SJCRH30 (cell line): ENCODE data around the gene GLP2R. TPM values are rescaled to one million over a fixed set of nuclear protein-coding genes. Genes with fewer than 3 reads are reported as not detected.
"Not testable (repeated sequence)": the region's sequence is repeated elsewhere in the genome, so short reads cannot be mapped to it uniquely, and the experiment has no call there.

Experiments used
- DNase-seq, 2 experiments: peaks; one replicate each; pipeline ENCODE4 v3.0.0-alpha.2; 2015 to 2020
- H3K27ac ChIP-seq: fragments of 250-450 bp; sonication (Bioruptor Pico); 2 replicates; pipeline ENCODE4 v1.5.1; 2020; ENCODE audit warnings: mild to moderate bottlenecking, moderate library complexity
- H3K27me3 ChIP-seq: fragments of 250-450 bp; sonication (Bioruptor Pico); 2 replicates; pipeline ENCODE4 v1.5.1; 2020; ENCODE audit warnings: mild to moderate bottlenecking, moderate library complexity
- H3K36me3 ChIP-seq: fragments of 250-450 bp; sonication (Bioruptor Pico); 2 replicates; pipeline ENCODE4 v1.5.1; 2020; ENCODE audit warnings: mild to moderate bottlenecking, moderate library complexity
- H3K4me1 ChIP-seq: fragments of 250-450 bp; sonication (Bioruptor Pico); 2 replicates; pipeline ENCODE4 v1.5.1; 2020; ENCODE audit warnings: mild to moderate bottlenecking, moderate library complexity
- H3K4me3 ChIP-seq: fragments of 250-450 bp; sonication (Bioruptor Pico); 2 replicates; pipeline ENCODE4 v1.5.1; 2020; ENCODE audit warnings: mild to moderate bottlenecking, moderate library complexity
- H3K9me3 ChIP-seq: fragments of 250-450 bp; sonication (Bioruptor Pico); replicated peaks from 2 replicates; pipeline ENCODE4 v1.5.1; 2020; ENCODE audit warnings: mild to moderate bottlenecking, moderate library complexity
- total RNA-seq: library from RNA; depleted of rRNA; stranded (reverse); fragments of >200 nt; shearing (Covaris generic); gene quantifications from 2 replicates; pipeline ENCODE4 v1.2.3, GENCODE V29; 2014

The GLP2R gene
- total RNA-seq, 1 experiment from 2014 or later, result not detected

- Histone ChIP-seq H3K27me3 (no peaks in the 10 kb centered on the region), H3K4me3 (no peak overlapping the region), H3K36me3 (no peaks in the 10 kb centered on the region), H3K9me3 (no peaks in the 10 kb centered on the region), H3K4me1 (no peaks in the 10 kb centered on the region), H3K27ac (no peak overlapping the region)
- DNase-seq, result peak in 1 of 2 experiments; percentile 2
Measured at GRCh38 chr17:9907883-9908648, 82.3 kb downstream of the GLP2R start.

- Histone ChIP-seq H3K27ac (no peak overlapping the region), H3K27me3 (no peaks in the 10 kb centered on the region), H3K4me3 (no peak overlapping the region), H3K9me3 (no peaks in the 10 kb centered on the region), H3K36me3 (no peaks in the 10 kb centered on the region), H3K4me1 (no peaks in the 10 kb centered on the region)
- no peak for DNase-seq
Measured at GRCh38 chr17:9908649-9909042, 82.9 kb downstream of the GLP2R start.

GRCh38 chr17:9911089-9911488 is 85.4 kb downstream of the GLP2R start:
- H3K27me3 ChIP-seq, result no peaks in the 10 kb centered on the region
- no peaks in the 10 kb centered on the region for H3K36me3 ChIP-seq
- no peak for DNase-seq
- no peaks in the 10 kb centered on the region for H3K4me1 ChIP-seq
- H3K27ac ChIP-seq, result no peak overlapping the region
- no peak overlapping the region for H3K4me3 ChIP-seq
- H3K9me3 ChIP-seq, result no peaks in the 10 kb centered on the region

GRCh38 chr17:9912121-9913099 is 86.7 kb downstream of the GLP2R start:
- Histone ChIP-seq H3K4me1 (no peaks in the 10 kb centered on the region), H3K27me3 (no peaks in the 10 kb centered on the region), H3K4me3 (no peak overlapping the region), H3K27ac (no peak overlapping the region), H3K9me3 (no peaks in the 10 kb centered on the region), H3K36me3 (no peaks in the 10 kb centered on the region)
- DNase-seq, result no peak

- no peak overlapping the region for H3K27ac ChIP-seq
- no peaks in the 10 kb centered on the region for H3K9me3 ChIP-seq
- no peaks in the 10 kb centered on the region for H3K4me1 ChIP-seq
- H3K27me3 ChIP-seq, result no peaks in the 10 kb centered on the region
- no peak overlapping the region for H3K4me3 ChIP-seq
- H3K36me3 ChIP-seq, result no peaks in the 10 kb centered on the region
- no peak for DNase-seq
Measured at GRCh38 chr17:9913476-9913875, 87.8 kb downstream of the GLP2R start.

GRCh38 chr17:9916108-9916507 is 90.4 kb downstream of the GLP2R start:
- no peak for DNase-seq
- Histone ChIP-seq H3K4me1 (no peaks in the 10 kb centered on the region), H3K9me3 (no peaks in the 10 kb centered on the region), H3K27ac (no peak overlapping the region), H3K27me3 (no peaks in the 10 kb centered on the region), H3K36me3 (no peaks in the 10 kb centered on the region), H3K4me3 (no peak overlapping the region)

- Histone ChIP-seq H3K27ac (no peak overlapping the region), H3K36me3 (no peaks in the 10 kb centered on the region), H3K4me1 (no peaks in the 10 kb centered on the region), H3K4me3 (no peak overlapping the region), H3K27me3 (no peaks in the 10 kb centered on the region), H3K9me3 (no peaks in the 10 kb centered on the region)
- DNase-seq, result no peak
Measured at GRCh38 chr17:9917131-9917530, 91.4 kb downstream of the GLP2R start.

- H3K4me3 ChIP-seq, result no peak overlapping the region
- no peaks in the 10 kb centered on the region for H3K36me3 ChIP-seq
- DNase-seq, result no peak
- no peaks in the 10 kb centered on the region for H3K9me3 ChIP-seq
- no peaks in the 10 kb centered on the region for H3K27me3 ChIP-seq
- no peak overlapping the region for H3K27ac ChIP-seq
- no peaks in the 10 kb centered on the region for H3K4me1 ChIP-seq
Measured at GRCh38 chr17:9917801-9918200, 92.1 kb downstream of the GLP2R start.

- Histone ChIP-seq H3K4me3 (no peak overlapping the region), H3K9me3 (no peaks in the 10 kb centered on the region), H3K4me1 (no peaks in the 10 kb centered on the region), H3K27me3 (no peaks in the 10 kb centered on the region), H3K36me3 (no peaks in the 10 kb centered on the region), H3K27ac (no peak overlapping the region)
- no peak for DNase-seq
Measured at GRCh38 chr17:9918352-9918751, 92.6 kb downstream of the GLP2R start.

GRCh38 chr17:9918804-9919352 is 93.2 kb downstream of the GLP2R start:
- Histone ChIP-seq H3K4me3 (no peak overlapping the region), H3K27me3 (no peaks in the 10 kb centered on the region), H3K4me1 (no peaks in the 10 kb centered on the region), H3K36me3 (no peaks in the 10 kb centered on the region), H3K9me3 (no peaks in the 10 kb centered on the region), H3K27ac (no peak overlapping the region)
- DNase-seq, result no peak

- H3K27ac ChIP-seq, H3K27me3 ChIP-seq, H3K36me3 ChIP-seq, DNase-seq, H3K4me3 ChIP-seq, H3K4me1 ChIP-seq, H3K9me3 ChIP-seq: not testable (repeated sequence)
Measured at GRCh38 chr17:9921216-9921615, 95.5 kb downstream of the GLP2R start.

GRCh38 chr17:9922012-9922848 is 96.5 kb downstream of the GLP2R start:
- H3K4me1 ChIP-seq, result no peaks in the 10 kb centered on the region
- no peaks in the 10 kb centered on the region for H3K27me3 ChIP-seq
- no peak overlapping the region for H3K27ac ChIP-seq
- H3K9me3 ChIP-seq, result no peaks in the 10 kb centered on the region
- no peak overlapping the region for H3K4me3 ChIP-seq
- no peaks in the 10 kb centered on the region for H3K36me3 ChIP-seq
- no peak for DNase-seq

- Histone ChIP-seq H3K27me3 (no peaks in the 10 kb centered on the region), H3K4me1 (no peaks in the 10 kb centered on the region), H3K9me3 (no peaks in the 10 kb centered on the region), H3K36me3 (no peaks in the 10 kb centered on the region), H3K4me3 (no peak overlapping the region), H3K27ac (no peak overlapping the region)
- DNase-seq, result peak; percentile 13 to 72
Measured at GRCh38 chr17:9924735-9925191, 99.0 kb downstream of the GLP2R start.

- Histone ChIP-seq H3K27ac (no peak overlapping the region), H3K4me1 (no peaks in the 10 kb centered on the region), H3K36me3 (no peaks in the 10 kb centered on the region), H3K4me3 (no peak overlapping the region), H3K9me3 (no peaks in the 10 kb centered on the region), H3K27me3 (no peaks in the 10 kb centered on the region)
- no peak for DNase-seq
Measured at GRCh38 chr17:9925457-9925856, 99.7 kb downstream of the GLP2R start.
